ENCODE results near the gene CAPN14.

CAPN14 gene

DNA sequence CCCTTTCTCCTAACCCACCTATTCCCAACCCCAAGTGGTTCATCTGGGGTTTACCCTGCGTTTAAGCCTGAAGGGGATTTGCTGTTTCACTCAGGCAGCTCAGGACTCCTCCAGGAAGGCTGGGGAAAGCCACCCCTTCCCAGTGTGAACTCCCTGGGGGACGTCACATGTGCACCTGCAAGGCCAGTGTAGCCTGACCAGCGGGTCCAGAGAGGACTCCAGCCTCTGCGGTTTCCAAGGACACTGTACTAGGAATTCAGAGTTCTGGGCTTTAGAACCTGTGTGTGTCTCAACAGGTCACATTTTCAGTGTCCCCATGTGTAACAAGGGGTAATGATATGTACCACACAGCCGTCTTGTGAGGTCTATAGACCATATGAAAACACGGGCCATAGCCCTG is 34.5 kb upstream of the CAPN14 start:
- DNase-seq (ENCODE audit: low spot score), result no peak
- TF ChIP-seq, protein P1, sequence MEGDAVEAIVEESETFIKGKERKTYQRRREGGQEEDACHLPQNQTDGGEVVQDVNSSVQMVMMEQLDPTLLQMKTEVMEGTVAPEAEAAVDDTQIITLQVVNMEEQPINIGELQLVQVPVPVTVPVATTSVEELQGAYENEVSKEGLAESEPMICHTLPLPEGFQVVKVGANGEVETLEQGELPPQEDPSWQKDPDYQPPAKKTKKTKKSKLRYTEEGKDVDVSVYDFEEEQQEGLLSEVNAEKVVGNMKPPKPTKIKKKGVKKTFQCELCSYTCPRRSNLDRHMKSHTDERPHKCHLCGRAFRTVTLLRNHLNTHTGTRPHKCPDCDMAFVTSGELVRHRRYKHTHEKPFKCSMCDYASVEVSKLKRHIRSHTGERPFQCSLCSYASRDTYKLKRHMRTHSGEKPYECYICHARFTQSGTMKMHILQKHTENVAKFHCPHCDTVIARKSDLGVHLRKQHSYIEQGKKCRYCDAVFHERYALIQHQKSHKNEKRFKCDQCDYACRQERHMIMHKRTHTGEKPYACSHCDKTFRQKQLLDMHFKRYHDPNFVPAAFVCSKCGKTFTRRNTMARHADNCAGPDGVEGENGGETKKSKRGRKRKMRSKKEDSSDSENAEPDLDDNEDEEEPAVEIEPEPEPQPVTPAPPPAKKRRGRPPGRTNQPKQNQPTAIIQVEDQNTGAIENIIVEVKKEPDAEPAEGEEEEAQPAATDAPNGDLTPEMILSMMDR (IDR thresholded peaks at IDR 0.05; ENCODE audit: extremely low read depth, insufficient read depth, missing control alignments), result no peak
- in situ Hi-C loops (cut with MboI; ENCODE audit: low pct_unique_long_range_greater_than_20kb, low sequenced_read_pairs, unreplicated experiment), result no loop called here

DNA sequence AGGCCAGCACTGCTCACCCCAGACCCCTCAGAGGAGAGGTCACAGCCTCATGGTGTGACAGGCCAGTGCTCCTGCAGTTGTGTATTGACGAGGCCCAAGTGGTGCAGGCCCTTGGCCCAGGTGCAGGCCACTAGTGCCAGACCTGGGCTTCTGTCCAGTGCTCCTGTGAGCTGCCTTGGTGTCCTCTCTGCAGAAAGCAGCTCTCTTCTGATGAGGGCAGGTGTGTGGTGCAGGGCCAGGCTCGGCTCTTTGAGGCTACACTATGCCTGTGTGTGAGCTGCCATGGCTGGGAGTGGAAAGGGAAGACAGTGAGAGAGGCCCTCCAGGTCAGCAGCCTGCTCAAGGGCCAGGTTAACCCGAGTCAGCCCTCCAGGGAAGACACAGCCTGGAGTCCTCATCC is 33.7 kb upstream of the CAPN14 start:
- no peak for DNase-seq (ENCODE audit: low spot score)
- in situ Hi-C loops (cut with MboI; ENCODE audit: low pct_unique_long_range_greater_than_20kb, low sequenced_read_pairs, unreplicated experiment), result no loop called here
- TF ChIP-seq, protein P1 (IDR thresholded peaks at IDR 0.05; ENCODE audit: extremely low read depth, insufficient read depth, missing control alignments), result no peak

DNA sequence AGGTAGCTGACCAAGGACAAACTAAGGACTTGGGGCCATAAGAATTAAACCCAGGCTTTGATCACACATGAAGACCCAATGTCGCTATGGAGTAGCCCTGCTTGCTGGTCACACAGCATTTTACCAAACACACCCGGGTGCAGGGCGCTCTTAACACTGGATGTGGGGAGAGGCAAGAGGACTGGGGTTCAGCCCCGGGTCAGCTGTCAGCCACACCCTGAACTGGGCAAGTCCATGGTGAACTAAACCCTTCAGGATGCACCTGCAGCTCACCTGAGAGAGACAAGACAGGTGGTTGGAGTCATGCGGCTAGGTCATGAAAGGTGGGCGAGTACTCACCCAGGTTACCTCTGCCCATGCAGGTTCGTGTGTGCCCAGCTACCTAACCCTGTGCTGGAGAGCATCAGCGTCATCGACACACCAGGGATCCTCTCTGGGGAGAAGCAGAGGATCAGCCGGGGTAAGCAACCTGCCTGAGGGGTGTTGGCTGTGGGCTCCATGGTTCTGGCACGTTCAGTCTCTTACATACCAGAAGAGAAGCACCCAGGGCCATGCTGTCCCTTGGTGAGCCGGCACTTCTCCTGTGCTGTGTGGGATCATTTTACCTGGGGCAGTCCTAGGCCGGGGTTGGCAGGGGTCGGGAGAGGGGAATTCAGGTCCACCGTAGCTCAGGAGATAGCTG is 31.8 kb upstream of the CAPN14 start:
- TF ChIP-seq, protein P1 (IDR thresholded peaks at IDR 0.05; ENCODE audit: extremely low read depth, insufficient read depth, missing control alignments), result no peak
- no peak for DNase-seq (ENCODE audit: low spot score)
- in situ Hi-C loops (cut with MboI; ENCODE audit: low pct_unique_long_range_greater_than_20kb, low sequenced_read_pairs, unreplicated experiment), result no loop called here

DNA sequence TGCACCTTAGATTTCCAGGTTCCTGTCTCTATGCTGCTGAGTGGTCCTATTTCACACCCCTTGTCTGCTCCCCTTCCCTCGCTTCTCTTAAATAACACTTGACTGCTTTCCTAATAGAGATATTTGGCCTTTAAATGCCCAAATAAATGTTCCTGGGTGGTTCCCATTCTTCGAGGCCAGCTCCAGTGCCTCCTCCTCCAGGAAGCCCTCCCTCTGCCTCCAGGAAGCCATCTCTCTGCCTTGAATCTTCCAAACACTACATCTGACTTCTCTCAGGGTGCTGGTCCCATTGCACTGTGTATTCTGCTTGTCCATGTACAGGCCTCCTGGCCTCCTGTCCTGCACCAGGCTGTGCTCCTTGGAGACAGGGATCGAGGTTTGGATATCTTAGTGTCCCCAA is 30.8 kb upstream of the CAPN14 start:
- DNase-seq (ENCODE audit: low spot score), result no peak
- in situ Hi-C loops (cut with MboI; ENCODE audit: low pct_unique_long_range_greater_than_20kb, low sequenced_read_pairs, unreplicated experiment), result no loop called here
- TF ChIP-seq, protein P1 (IDR thresholded peaks at IDR 0.05; ENCODE audit: extremely low read depth, insufficient read depth, missing control alignments), result no peak

DNA sequence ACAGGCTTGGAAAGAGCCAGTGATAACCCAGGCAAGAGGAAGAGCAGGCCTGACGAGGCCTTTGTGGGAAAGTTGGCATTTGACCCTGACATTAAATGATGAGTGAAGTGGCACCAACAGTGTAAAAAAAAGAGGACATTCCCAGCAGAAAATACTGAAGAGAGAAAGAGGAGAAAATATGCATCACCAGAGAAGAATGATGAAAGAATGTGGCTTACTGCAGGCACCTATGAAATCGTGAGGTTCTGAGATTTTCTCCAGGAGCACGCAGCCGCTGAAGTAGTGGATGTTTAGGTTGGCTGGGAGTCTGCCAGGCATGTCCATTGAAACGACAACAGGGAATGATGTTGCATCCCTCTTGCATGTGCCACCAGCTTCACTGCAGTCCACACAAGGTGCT is 30.4 kb upstream of the CAPN14 start:
- TF ChIP-seq, protein P1 (IDR thresholded peaks at IDR 0.05; ENCODE audit: extremely low read depth, insufficient read depth, missing control alignments), result no peak
- DNase-seq (ENCODE audit: low spot score), result no peak
- in situ Hi-C loops (cut with MboI; ENCODE audit: low pct_unique_long_range_greater_than_20kb, low sequenced_read_pairs, unreplicated experiment), result no loop called here

DNA sequence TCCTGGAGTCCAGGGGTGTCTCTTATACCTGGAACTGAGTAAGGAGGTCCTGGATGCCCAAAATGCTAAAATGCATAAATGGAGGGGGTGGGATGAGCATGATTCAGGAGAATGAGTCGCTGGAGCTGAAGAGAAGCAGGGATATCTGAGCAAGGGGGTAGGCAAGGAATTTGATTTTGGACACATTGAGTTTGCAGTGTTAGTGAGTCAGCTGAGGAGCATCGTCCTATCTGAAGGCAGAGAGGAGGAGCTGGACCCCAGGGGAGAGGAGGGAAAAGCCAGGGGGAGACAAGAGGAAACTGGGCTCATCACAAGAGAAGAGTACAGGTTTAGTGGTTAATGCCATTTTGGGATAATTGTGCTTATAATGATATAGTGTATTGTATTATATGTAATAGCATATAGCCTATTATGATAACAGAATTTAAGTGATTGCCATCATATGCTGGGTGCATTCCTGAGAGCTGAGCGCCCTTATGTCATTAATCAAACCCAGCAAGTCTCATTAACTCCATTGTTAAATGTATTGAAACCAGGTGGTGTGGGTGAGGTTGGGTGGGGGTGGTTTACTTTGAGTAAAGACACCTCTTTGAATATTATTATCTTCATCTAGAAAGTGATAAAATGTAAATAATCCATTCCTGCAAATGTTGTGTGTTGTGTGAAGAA is 29.0 kb upstream of the CAPN14 start:
- no peak for DNase-seq (ENCODE audit: low spot score)
- in situ Hi-C loops (cut with MboI; ENCODE audit: low pct_unique_long_range_greater_than_20kb, low sequenced_read_pairs, unreplicated experiment), result no loop called here
- TF ChIP-seq, protein P1 (IDR thresholded peaks at IDR 0.05; ENCODE audit: extremely low read depth, insufficient read depth, missing control alignments), result no peak

Measured in GM13977 (cell line).